ENCODE measurements around the gene ANKRD65.
A peak's percentile ranks its signal among the peaks of the same experiment; 100 is the strongest.
"Not testable (repeated sequence)": the region's sequence is repeated elsewhere in the genome, so short reads cannot be mapped to it uniquely, and the experiment has no call there.

Gene ANKRD65

DNA sequence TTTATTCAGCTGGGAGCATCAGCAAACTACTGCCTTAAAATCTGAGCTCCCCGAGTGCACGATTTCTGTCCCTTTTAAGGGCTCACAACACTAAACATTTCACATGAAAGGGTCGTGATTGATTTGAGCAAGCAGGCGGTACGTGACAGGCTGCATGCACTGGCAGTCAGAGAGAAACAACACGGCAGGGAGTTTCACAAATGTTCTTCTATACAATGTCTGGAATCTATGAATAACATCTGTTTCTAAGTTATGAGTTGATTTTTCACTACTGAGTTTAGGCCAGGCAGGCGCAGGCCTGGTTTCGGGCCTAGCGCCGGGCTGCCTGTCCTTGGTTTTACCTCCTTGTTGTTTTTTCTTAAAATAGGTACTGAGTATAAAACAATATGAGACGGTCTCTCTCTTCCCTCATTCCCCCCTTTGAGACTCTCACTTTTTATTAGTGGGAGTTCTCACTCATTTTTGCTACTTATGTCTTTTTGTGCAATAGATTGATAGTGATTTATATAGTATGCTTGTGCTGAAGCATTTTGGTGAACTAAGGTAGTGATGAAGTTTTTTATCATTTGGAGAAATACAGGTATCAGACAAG is 8.7 kb downstream of the ANKRD65 start:
- not testable (repeated sequence) for DNase-seq

DNA sequence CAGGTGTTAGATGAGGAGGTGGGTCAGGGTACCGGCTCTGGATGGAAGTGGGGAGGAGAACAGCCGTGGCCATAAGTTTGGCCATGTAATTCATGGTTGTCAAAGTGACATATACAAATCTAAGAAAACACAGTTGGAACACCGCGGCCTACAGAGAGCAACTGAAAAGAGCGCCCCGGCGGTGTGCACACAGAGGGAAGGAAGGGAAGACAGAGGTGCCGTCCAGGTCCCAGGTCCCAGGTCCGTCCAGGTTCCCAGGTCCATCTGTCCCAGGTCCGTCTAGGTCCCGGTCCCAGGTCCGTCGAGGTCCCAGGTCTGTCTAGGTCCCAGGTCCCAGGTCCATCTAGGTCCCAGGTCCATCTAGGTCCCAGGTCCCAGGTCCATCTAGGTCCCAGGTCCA is 9.4 kb downstream of the ANKRD65 start:
- DNase-seq = no peak

DNA sequence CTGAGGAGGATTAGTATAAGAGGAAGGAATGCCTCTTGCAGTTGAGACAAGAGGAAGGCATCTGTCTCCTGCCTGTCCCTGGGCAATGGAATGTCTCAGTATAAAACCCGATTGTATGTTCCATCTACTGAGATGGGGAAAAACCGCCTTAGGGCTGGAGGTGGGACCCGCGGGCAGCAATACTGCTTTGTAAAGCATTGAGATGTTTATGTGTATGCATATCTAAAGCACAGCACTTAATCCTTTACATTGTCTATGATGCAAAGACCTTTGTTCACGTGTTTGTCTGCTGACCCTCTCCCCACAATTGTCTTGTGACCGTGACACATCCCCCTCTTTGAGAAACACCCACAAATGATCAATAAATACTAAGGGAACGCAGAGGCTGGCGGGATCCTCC is 10.8 kb downstream of the ANKRD65 start:
- not testable (repeated sequence) for DNase-seq

DNA sequence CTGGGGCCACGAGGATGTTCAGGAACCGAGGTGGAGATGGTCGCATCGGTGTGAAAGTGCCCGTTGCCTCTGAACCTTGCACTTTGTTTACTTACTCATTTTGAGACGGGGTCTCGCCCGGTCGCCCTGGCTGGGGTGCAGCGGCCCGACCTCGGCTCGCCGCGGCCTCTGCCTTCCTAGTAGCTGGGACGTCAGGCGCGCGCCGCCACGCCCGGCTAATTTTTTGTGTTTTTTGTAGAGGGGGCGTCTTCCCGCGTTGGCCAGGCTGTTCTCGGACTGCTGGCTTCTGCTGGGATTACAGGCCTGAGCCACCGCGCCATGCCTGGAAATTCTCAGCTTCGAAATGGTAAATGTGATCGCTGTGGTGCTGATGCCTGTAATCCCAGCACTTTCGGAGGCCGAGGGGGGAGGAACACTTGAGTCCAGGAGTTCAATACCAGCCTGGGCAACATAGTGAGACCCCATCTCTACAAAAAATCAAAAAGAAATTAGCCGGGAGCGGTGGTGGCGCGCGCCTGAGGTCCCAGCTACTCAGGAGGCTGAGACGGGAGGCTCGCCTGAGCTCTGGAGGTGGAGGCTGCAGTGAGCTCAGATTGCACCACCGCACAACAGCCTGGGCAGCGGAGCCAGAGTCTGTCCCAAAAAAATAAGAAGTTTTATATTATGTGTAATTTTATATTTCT is 13.3 kb downstream of the ANKRD65 start:
- no peak for DNase-seq

DNA sequence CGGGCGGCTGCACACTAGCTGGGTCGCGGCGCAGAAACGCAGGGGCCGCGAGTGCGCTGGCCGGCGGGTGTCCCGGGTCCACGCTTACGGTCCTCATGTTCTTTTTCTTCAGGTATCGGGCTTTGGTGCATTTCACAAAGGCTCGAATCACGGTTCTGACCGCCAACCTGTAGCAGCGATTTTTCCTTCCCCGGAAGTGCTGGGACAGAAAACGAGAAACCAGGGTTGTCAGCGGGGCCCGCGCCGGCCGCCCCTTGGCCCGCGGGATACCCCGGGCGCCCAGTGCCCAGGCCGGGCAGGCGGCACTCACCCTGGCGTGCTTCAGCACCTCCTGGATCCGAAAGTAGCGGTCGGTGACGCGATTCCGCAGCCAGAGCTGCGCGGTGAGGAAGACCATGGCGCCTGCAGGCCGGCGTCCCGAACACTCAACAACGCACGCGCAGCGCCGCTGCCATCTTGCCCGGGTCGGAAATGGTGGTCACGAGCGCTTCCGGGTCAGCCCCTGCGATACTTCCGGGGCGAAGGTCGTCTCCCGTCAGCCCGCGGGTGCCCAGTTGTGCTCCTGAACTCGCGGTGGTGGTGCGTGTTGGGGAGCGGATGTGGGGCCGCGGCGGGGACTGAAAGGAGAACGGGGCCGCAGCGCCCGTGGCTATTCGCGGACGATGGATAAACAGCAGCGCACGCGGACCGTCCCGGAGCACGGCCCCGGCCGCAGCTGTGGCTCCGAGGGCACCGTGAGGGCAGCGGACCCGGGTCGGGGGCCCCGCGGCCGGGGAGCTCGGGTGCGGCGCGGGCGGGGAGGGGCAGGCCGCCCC is 14.0 kb downstream of the ANKRD65 start, which contains the start of gene MRPL20:
TSS of gene MRPL20 (minus strand) at position 473 of the 815 bp plus-strand sequence. CDS start at position 397, 76 bp downstream.
- peak; percentile 78 for DNase-seq

DNA sequence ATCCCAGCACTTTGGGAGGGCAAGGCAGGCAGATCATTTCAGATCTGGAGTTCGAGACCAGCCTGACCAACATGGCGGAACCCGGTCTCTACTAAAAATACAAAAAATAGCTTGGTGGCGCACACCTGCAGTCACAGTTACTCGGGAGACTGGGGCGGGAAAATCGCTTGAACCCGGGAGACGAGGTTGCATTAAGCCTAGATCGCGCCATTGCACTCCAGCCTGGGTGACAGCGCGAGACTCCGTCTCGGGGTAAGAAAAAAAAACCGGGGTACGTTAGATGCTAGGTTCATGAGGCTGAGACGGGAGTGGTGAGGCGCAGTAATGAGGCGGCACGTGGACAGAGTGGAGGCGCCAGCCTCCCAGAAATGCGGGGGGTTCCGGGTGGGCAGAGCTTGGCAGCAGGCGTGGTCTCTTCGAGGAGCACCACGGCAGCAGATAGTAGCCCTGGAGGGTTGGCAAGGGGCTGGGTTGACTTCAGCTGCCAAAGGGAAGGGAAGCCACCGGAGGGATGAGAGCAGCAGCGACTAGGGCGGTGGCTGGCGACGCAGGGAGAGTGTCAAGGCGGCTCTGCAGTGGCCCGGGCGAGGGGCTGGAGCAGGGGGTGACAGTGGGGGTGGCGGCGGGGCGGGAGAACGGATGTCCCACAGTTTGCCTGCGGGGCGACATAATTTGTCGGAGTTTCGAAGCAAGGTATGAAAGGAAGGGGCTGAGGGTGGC is 14.8 kb downstream of the ANKRD65 start:
- no peak for DNase-seq

DNA sequence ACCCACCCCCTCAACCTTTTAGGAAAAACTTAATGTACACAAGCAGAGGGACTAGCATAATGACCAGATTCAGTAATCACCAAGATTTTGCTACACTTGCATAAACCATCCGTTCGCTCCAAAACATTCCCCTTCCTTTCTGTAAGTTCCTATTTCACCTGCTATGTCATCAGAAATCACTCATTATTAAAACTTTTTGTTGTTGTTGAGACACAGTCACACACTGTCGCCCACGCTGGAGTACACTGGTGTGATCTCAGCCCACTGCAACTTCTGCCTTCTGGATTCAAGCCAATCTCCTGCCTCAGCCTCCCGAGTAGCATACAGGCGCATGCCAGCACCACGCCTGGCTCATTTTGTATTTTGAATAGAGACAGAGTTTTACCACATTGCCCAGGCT is 17.4 kb downstream of the ANKRD65 start:
- DNase-seq = no peak

DNA sequence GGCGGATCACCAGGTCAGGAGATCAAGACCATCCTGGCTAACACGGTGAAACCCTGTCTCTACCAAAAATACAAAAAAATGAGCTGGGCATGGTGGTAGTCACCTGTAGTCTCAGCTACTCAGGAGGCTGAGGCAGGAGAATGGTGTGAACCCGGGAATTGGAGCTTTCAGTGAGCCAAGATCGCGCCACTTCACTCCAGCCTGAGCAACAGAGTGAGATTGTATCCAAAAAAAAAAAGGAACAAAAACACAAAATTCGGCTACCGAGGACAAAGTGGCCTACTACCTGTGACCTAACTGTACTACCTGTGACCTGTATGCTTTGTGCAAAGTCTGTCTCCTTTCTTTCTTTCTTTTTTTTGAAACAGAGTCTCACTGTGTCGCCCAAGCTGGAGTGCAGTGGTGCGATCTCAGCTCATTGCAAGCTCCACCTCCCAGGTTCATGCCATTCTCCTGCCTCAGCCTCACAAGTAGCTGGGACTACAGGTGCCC is 18.1 kb downstream of the ANKRD65 start:
- not testable (repeated sequence) for DNase-seq

DNA sequence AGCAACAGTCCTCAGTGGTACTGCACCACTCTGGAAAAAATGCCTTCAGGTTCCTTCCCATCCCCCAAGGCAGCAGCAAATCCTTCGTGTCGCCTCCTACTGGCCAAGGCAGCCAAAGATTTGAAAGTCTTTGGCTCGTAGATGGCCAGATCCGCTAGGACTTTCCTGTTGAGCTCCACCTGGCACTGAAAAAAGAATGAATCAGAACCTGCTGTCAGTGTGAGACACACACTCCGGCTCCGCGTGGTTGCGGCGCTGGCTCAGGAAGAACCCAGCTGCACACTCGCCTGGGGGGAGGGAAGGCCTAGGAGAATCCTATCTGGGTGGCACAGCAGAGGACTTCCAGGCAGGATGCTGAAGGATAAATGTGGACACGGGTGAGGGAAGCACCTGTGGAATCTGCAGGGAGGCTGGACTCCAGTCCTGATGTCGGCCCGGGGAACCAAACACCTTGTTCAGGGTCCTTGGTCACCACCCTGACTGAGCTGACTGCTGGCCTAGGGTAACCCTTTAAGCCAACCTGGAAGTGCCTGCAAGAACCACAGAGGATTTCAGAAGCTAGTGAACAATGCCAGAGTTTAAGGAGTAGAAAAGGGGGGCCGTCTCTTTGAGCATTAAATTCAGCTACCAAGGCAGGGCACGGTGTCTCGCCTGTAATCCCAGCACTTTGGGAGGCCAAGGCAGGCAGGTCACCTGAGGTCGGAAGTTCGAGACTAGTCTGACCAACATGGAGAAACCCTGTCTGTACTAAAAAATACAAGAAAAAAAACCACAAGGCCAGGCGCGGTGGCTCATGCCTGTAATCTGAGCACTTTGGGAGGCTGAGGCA is 18.8 kb downstream of the ANKRD65 start:
- no peak for DNase-seq

DNA sequence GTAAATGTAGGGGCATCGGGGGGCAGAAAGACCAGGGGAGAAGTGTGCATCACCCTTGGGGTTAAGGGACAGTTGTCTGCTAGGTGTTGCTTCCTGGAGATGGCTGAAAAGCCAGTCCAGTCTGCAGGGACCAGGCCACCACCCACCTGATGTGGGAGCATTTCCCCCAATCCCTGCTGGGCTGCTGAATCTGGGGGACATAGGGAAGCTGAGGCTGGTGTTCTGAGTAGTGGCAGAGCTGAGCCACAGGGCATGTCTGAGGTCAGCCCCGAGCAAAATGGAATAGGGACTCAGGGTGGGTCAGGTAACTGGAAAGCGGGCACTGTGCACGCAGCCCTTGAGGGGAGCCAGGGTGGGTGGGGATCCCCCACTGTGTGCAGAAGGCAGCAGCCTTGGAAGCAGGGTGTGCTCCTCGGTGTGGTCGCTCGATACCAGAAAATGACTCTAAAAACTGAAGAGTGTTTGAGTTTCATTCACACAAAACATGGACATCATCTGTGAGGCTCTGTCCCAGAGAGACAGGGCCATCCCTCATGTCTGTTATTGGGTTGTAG is 19.5 kb downstream of the ANKRD65 start:
- DNase-seq = no peak

DNA sequence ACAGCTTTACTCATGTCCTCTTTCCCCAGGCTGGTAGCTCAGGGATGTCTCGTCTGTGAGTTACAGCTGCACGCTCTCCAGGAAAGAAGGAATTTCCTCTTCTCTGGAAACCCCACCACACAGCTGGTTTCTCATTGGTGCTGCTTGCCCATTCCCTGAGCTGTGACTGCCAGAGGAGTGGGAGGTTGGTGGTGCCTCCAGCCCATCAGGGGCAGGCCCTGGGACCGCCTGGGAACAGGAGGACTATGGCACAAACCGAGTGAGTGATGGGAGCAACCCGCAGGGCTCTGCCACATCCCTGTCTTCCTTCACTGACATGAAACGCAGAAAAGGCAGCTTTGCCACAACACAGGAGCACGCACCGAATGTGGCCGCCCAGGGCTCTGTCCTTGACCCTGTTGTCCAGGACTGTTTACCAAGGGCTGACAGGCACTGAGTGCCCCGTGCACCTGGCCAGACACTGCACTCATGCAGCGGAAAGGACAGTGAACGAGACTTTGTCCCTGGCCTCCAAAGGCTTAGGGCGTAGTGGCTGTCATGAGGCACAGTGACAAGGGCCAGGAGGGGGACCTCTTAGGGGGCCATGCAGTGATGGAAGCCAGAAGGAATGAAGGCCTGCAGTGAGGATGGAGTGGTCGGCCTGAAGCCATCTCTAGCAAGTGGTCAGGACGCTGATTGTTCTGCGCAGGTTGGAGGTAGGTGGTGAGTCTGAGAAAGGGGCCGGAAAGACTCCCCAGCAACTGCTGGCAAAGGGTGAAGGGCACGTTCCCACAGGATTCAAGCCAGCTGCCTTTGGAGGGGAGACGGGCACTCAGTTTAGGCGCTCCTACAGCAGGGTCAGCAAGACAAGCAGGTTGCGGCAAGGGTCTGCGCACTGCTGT is 20.3 kb downstream of the ANKRD65 start:
- no peak for DNase-seq

DNA sequence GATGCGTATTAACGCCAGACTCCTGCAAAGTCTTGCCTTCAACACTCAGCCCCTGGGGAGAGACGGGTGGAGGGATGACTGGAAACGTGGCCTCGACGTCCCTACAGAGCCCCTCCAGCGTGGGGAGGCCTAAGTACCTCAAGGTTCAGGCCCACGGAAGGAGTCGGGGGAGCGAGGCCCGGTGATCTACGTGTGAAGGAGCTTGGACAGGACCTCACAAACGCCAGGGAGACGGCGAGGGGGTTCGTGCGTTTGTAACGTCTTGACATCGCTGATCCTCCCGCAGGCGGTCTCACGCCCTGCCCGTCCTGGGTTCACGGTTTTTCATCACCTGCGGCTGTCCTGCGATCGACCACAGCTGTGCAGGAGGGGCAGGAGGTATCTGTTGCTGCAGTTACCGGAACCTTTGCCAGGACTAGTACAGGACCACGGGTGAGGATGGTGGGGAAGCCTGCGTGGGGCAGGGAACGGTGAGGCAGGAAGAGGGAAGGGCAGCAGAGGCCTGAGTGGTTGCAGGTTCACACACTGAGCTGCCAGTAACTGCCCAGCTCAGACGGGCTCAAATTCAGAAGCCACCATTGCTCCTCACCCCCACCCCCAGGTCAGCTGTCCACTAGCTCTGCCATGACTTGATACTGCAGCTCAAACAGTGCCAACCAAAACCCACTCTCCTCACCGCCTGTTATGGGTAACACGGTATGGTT is 21.1 kb downstream of the ANKRD65 start:
- DNase-seq = no peak

DNA sequence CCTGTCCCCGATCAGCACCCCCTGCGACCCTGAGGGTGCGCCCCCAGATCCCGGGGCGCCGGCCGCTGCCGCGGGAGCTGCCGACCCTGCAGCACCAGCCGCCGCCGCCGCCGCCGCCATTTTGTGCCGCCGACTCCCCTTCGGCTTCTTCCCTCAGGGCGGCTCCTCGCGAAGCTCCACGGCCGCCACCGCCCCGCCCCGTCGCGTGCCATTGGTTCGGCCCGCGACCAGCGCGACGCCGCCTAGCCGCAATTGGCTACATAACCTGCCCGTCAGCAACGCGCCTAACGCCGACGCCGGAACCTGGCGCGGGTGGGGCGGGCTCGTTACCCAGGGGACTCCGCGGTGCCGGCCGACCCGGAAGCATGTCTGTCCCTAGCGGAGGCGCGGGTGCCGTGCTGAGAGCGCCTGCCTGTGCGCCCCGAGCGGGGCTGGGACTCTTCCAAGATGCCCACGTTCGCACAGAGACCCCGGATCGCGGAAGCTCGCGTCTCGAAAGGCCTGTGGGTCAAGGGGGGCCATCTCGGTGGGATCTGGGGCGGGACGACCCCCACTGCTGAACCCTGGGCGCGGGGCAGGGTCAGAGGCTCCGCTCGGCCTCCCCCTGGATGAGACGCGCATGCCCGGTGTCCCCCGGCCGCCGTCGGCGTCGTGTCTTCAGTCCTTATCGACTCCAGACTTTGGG is 21.7 kb downstream of the ANKRD65 start, which contains the start of gene CCNL2:
TSS of gene CCNL2 (minus strand) at position 149 of the 685 bp plus-strand sequence. CDS start at position 120, 29 bp downstream.
- peak; percentile 94 for DNase-seq

DNA sequence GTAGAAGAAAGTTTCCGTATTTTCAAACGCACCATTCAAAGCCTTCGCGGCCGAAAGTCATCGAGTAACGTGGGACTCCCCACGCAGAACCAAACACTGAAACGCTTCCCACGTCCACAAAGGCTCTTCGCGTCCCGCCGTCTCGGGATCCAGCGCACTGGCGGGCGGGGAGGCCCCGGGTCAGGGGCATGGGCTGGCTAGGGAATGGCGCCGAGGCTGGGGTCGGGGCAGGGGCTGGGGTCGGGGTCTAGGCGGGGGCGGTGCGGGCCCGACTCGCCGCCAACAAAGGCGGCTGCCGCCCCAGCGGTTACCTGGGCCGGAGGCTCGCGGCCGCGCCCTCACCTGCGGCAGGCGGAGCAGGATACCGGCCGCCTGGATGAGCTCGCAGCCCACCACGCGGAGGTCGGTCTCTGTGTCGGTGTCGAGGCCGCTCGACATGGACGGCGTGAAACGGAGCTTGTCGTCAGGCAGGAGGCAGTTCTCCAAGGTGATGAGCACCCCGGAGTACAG is 22.3 kb downstream of the ANKRD65 start:
- no peak for DNase-seq

DNA sequence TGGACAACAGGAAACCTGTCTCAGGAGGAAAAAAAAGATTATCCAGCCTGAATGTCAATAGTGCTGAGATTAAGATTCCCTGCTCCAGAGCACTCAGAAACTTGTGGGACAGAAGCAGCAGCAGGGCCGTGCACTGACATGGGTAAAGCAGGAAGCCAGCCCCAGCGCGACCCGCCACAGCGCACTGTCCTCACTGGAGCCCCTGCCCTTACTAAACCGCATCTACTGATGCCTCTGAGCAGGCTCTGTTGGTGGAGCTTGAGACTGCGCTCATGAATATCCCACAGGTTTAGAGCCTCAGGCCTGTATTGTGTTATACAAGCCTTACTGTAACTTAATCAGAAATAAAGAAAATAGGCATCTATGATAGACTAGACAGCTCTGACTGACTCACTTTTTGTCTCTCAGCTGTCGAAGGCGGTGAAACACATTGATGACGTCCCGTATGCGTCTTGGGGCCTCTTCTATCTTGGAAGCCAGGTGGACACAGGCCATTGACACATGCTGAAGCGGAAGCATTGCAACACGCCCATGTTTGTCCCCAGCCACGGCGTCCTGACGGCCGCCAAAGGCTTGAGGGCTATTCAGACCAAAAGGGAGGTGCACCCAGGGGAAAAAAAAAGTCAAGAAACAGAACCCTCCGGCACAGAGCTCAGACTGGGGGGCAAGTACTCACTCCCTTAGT is 23.1 kb downstream of the ANKRD65 start:
- no peak for DNase-seq

DNA sequence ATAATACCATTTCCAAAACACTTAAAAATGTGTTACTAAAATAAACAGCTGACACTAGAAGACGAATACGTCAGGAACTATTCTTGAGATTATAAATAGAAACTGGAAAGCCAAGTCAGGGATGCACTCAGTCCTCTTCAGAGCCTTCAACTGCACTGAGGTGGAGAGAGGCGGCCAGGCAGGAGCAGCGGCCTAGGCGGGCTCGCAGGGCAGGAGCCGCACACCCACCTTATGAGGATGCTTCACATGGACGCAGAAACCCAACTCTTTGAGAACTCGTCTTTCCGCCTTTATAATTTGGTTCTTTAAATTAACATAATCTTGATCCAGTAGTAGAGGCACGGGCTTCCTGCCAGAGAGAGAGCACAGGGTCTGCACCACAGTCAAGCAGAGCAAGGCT is 25.9 kb downstream of the ANKRD65 start:
- no peak for DNase-seq

DNA sequence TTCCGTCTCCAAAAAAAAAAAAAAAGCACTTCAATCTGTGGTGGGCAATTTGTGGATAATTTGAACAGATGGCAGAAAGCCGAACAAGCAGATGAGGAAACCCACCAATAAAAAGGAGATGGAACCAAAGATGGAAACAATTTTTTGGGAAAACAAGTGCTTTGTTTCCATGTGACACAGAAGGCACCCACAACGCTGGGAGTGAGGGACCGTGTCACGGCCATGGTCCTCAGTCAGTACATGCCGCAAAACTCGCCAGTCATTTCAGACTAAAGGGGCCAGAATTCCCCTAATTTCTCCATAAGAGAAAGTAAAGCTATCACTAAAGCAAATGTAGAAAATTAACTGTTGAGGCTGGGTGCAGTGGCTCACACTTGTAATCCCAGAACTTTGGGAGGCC is 27.0 kb downstream of the ANKRD65 start:
- no peak for DNase-seq

DNA sequence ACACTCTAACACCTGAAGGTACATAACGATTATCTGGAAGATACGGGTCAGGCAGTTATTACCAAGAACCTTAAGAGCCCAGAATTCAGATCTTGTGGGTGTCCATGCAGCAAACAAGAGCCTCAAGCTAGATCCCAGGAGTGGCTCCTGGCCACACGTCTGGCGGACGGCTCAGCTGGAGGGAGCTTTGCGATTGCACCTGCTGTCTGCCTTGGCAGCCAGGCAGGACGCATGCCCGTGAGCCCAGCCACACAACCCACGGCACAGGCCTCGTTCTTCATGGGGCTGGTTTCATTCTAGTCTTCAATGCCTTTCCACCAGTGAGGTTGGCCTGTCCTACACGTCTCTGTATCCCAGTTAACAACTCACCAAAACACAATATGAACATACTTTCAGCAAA is 27.6 kb downstream of the ANKRD65 start:
- DNase-seq = no peak
